Endothelial cell (in vitro differentiated cells): ENCODE measurements around the gene MAML2. TPM values are rescaled to one million over a fixed set of nuclear protein-coding genes. Genes with fewer than 3 reads are reported as not detected.

Source experiments
- DNase-seq: peaks from one replicate; pipeline ENCODE4 v3.0.0; 2021; ENCODE audit warnings: low spot score
- H3K27ac Mint-ChIP-seq: one replicate; pipeline ENCODE4 v1.8.0; 2021; ENCODE audit warnings: mixed read lengths, inconsistent platforms; ENCODE audit not compliant: unreplicated experiment
- H3K27me3 Mint-ChIP-seq: one replicate; pipeline ENCODE4 v1.8.0; 2021; ENCODE audit warnings: mild to moderate bottlenecking, moderate library complexity, mixed read lengths, inconsistent platforms; ENCODE audit not compliant: unreplicated experiment
- H3K36me3 Mint-ChIP-seq: one replicate; pipeline ENCODE4 v1.8.0; 2021; ENCODE audit warnings: mild to moderate bottlenecking, low read depth, mixed read lengths, inconsistent platforms; ENCODE audit not compliant: unreplicated experiment
- H3K4me1 Mint-ChIP-seq: one replicate; pipeline ENCODE4 v1.8.0; 2021; ENCODE audit warnings: mild to moderate bottlenecking, mixed read lengths, inconsistent platforms; ENCODE audit not compliant: unreplicated experiment
- H3K4me3 Mint-ChIP-seq: one replicate; pipeline ENCODE4 v1.8.0; 2021; ENCODE audit warnings: mild to moderate bottlenecking, mixed read lengths, inconsistent platforms; ENCODE audit not compliant: unreplicated experiment
- H3K9me3 Mint-ChIP-seq: one replicate; pipeline ENCODE4 v1.8.0; 2021; ENCODE audit warnings: mixed read lengths, inconsistent platforms; ENCODE audit not compliant: unreplicated experiment
- total RNA-seq: library from RNA; stranded (reverse); fragmentation: NEBNext Ultra II Directional; extraction: Animal tissue kit (Norgen Biotek cat#: 25700); gene quantifications from one replicate; pipeline ENCODE4 v1.2.1, GENCODE V29; 2021; ENCODE audit not compliant: unreplicated experiment
- TF ChIP-seq, protein P1 (sequence below): fragments of 200-600 bp; sonication (generic); IDR thresholded peaks from one replicate; pipeline ENCODE4 v1.5.0; 2021; ENCODE audit warnings: antibody characterized with exemption; ENCODE audit not compliant: unreplicated experiment

MAML2 gene
- total RNA-seq, 1 donor from 2014 or later: 6.2 TPM

DNA sequence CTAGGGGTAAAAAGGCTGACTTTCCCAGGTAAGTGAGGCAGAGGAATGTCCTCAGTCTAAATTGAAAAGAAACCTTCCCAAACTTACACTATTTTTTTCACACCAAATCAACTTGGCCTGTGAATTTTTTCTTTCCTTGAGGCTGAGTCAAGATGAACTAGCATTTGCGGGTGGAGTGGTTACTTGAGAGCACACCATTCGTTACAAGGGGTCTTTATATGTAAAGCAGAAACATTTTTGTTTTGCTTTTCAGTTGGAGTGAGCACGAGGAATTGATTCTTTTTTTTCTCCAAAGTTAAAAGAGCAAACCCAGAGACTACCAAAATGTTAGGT, 36.4 kb downstream of the MAML2 start:
- DNase-seq: no peak
- Mint-ChIP-seq H3K9me3 (no peaks in the 10 kb centered on the region), H3K36me3 (no peaks in the 10 kb centered on the region), H3K4me1 (peaks cover 23% of the 10 kb centered on the region), H3K4me3 (no peak overlapping the region), H3K27me3 (peaks cover 3% of the 10 kb centered on the region), H3K27ac (peak overlapping the region; percentile 96)
- TF ChIP-seq, protein P1, sequence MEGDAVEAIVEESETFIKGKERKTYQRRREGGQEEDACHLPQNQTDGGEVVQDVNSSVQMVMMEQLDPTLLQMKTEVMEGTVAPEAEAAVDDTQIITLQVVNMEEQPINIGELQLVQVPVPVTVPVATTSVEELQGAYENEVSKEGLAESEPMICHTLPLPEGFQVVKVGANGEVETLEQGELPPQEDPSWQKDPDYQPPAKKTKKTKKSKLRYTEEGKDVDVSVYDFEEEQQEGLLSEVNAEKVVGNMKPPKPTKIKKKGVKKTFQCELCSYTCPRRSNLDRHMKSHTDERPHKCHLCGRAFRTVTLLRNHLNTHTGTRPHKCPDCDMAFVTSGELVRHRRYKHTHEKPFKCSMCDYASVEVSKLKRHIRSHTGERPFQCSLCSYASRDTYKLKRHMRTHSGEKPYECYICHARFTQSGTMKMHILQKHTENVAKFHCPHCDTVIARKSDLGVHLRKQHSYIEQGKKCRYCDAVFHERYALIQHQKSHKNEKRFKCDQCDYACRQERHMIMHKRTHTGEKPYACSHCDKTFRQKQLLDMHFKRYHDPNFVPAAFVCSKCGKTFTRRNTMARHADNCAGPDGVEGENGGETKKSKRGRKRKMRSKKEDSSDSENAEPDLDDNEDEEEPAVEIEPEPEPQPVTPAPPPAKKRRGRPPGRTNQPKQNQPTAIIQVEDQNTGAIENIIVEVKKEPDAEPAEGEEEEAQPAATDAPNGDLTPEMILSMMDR: no peak

DNA sequence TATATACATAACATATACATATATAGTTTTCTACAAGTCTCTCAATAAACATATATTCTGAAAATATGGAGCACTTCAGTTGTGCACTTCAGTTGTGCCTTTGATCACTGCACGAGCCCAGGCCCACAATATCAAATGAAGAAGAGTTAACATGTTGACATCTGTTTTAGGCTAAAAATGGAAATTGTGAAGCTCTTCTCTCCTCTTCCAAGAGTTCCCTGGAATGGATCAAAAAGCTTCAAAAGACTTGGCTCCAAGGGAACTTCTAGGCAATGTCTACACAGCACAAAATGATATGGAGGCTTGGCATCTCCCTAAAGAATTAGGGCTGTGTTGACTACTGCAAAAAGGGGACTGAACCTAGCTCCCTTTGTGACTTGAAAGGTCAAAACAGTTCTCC, 36.9 kb downstream of the MAML2 start:
- H3K4me3 Mint-ChIP-seq: no peak overlapping the region
- H3K4me1 Mint-ChIP-seq: peaks cover 23% of the 10 kb centered on the region
- peak overlapping the region; percentile 30 for H3K27ac Mint-ChIP-seq
- no peaks in the 10 kb centered on the region for H3K9me3 Mint-ChIP-seq
- TF ChIP-seq, protein P1: no peak
- peaks cover 3% of the 10 kb centered on the region for H3K27me3 Mint-ChIP-seq
- DNase-seq: no peak
- H3K36me3 Mint-ChIP-seq: no peaks in the 10 kb centered on the region

DNA sequence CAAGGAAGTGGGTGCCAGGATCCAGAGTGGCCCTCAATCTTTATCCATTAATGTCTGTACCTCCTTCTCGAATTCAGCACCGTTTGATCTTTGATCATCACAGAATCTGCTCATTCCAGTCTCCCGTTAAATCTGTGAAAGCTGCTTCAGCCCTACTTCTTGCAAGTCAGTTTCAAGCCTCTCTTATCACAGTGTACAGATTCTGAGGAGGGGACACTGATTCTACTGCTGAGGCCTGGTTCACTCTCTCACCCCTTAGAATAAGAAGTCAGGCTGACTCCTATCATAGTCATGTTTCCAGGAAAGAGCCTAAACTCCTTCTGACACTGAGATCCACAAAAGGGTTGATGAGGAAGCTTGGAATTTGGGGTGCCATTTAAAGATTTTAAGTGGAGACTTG, 39.0 kb downstream of the MAML2 start:
- peaks cover 3% of the 10 kb centered on the region for H3K27me3 Mint-ChIP-seq
- H3K4me1 Mint-ChIP-seq: peaks cover 31% of the 10 kb centered on the region
- no peak overlapping the region for H3K4me3 Mint-ChIP-seq
- TF ChIP-seq, protein P1: no peak
- H3K36me3 Mint-ChIP-seq: peaks cover 2% of the 10 kb centered on the region
- no peak overlapping the region for H3K27ac Mint-ChIP-seq
- DNase-seq: no peak
- no peaks in the 10 kb centered on the region for H3K9me3 Mint-ChIP-seq

DNA sequence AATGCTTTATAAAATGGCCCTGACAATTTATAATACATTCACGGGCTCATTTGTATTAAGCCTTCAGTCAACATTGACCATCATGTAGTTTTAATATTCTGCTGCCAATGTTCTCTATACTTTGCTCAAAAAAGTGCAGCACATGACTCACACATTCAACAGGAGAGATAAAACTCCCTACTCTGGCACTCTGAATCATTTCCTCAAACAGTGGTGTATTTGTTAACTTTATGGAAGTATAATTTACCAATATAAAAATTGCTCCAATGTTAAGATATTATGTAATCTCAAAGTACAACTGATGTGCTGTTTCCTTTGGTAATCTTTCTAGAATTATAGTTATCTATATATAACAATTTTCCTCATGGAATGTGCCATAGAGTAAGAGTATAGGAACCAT, 39.9 kb downstream of the MAML2 start:
- no peak for DNase-seq
- Mint-ChIP-seq H3K4me1 (peaks cover 30% of the 10 kb centered on the region), H3K36me3 (peaks cover 3% of the 10 kb centered on the region), H3K9me3 (no peaks in the 10 kb centered on the region), H3K4me3 (no peak overlapping the region), H3K27ac (no peak overlapping the region), H3K27me3 (peaks cover 3% of the 10 kb centered on the region)
- TF ChIP-seq, protein P1: no peak

DNA sequence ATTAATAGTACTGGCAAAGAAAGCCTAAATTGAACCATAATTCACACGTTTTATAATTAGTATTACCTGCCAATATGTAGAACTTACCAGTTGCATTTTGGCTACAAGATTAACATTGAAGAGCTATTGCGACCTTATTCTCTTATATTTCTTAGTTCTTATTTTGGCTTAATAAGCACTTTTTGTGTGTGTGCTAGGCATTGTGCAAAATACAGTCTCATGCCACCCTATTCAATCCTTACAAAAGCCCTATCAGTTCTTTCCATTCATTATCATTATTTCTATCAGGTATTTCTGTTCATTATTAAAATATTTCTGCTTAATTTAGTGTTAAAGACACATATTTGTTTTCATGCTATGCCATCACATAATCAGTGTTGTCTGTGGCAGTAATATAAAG, 41.2 kb downstream of the MAML2 start:
- Mint-ChIP-seq H3K27ac (no peak overlapping the region), H3K27me3 (no peaks in the 10 kb centered on the region), H3K36me3 (peaks cover 3% of the 10 kb centered on the region), H3K4me1 (peaks cover 19% of the 10 kb centered on the region), H3K4me3 (no peak overlapping the region), H3K9me3 (no peaks in the 10 kb centered on the region)
- no peak for DNase-seq
- TF ChIP-seq, protein P1: no peak
